HK-2 (cell line): Measurements from ENCODE around the gene WDR64.

Experiments used
- DNase-seq: peaks from one replicate; pipeline ENCODE4 v3.0.0-alpha.2; 2018; ENCODE audit not compliant: unreplicated experiment

Gene WDR64

DNA sequence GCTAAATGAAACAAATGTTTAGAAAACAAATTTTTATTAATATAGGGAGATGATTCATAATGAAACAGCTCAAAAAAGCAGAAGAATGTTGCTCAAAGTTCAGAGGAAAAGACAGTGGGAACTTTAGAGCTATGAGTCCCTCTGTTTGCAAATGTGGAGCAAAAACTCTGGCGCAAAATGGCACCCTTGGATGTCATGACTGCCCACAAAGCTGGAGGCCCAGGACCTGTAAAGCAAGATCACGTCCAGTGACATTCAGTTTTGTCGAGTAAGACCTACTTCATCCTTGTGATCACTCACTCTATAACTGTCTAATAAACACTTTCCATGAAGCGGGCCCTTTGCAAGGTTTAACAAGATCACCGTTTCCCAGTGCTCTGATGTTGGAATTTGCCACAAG, 186.8 kb downstream of the WDR64 start:
- DNase-seq: no peak

DNA sequence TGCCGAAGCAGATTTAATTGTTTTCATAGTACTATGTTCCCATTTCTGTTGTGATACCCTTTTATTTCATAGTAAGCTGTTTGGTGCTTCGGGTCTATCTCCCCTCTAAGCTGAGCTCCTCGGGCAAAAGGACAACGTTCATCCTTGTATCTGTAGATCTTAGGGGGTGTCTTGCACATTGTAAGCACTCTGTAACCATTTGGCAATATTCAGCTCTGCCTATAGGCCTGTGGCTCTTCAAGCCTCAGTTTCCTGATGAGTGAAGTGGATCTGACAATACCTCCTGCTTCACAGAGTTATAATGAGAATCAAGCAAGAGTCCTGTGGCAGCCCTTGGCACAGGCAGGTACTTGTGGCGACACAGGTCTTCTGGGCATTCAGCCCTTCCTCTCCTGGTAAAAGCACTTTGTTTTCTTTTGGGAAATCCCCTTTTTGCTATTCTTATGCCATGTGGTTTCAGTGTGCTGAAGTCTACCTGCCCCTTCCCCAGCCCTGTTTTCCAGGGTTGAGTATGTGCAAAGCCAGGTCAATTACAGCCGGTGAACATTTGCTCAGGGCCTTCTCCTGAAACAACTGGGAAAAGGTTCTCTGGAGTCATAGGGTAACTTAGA, 187.4 kb downstream of the WDR64 start:
- DNase-seq: no peak

DNA sequence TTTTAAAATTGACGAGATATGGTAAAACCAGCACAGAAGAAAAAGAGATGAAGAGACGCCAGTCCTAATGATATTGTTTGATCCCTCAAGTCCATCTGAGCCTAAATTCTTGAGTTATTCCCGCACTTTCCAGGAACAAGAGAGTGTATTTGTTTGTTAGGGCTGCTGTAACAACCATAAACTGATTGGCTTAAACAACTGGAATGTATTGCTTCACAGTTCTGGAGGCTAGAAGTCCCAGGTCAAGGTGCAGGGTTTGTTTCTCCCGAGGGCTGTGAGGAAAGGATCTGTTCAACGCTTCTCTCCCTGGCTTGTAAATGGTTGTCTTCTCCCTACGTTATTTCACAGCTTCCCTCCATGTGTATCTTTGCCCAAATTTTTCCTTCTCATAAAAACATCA, 188.1 kb downstream of the WDR64 start:
- no peak for DNase-seq

DNA sequence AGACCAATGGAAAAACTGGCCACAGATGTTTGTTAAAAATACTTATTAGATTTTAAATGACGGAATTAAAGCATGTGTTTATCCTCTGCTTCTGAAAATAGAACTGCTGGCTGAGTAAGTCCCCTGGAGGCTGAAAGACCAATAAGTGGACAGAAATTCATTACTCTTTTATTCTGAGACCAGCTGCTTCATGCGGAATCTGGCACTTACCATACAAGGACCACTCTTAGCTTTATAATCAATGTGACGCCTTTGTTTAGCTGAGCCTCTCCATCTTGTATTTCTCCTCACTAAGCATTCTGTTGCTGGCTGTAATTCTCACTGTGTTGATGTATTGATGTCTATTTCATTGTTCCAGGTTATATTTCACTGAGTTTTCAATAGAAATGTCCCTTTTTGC, 189.6 kb downstream of the WDR64 start:
- DNase-seq: no peak

DNA sequence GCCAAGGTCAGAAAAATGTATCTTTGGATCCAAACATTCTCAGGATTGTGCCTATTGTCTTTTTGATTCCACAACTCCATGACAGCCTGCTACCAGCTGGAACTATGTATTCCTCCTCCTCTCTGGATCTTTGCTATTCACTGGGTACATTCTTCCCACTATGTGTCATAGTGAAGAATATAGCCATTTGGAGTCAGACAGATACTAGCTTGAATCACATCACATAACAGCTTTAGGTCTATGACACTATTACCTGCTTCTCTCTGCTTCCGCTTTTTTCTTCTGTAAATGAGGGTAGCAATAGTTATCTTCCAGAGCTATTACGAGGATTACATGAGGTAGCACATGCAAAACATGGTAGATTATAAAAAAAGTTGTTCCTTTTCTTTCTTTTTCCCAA, 190.5 kb downstream of the WDR64 start:
- DNase-seq: no peak

DNA sequence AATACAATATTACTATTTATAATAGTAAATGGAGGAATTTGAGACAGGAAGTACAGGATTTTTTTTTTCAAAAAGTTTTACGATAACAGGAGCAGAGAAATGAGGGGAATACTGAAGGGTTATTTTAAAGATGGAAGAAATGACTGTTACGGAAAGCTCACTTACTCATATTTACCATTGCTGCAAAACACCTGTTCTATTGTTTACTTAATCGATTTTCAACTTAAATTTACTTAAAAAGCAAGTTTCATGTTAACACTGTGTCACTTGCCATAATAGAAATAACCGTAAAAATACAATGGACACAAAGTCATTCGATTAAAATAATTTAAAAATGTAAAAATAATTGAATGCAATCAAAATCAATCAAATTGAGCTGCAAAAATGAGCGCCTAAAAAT, 192.5 kb downstream of the WDR64 start:
- no peak for DNase-seq

DNA sequence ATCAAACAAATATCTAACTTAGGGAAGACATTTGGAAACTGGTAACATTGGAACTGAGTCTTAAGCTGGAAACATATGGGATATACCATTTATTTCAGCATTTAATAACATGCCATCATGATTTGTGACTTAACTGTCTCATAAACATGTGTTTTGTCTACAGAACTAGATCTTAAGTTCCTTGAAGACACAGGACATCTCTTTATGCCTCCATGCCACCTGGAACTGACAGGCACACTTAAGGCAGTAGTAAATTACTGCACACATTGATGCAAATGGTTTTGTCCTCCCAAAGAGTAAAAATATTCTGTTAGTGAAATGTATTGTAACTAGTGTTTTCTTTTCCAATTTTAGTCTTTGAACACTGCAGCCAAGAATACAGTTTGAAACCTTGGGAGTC, 194.3 kb downstream of the WDR64 start:
- no peak for DNase-seq

DNA sequence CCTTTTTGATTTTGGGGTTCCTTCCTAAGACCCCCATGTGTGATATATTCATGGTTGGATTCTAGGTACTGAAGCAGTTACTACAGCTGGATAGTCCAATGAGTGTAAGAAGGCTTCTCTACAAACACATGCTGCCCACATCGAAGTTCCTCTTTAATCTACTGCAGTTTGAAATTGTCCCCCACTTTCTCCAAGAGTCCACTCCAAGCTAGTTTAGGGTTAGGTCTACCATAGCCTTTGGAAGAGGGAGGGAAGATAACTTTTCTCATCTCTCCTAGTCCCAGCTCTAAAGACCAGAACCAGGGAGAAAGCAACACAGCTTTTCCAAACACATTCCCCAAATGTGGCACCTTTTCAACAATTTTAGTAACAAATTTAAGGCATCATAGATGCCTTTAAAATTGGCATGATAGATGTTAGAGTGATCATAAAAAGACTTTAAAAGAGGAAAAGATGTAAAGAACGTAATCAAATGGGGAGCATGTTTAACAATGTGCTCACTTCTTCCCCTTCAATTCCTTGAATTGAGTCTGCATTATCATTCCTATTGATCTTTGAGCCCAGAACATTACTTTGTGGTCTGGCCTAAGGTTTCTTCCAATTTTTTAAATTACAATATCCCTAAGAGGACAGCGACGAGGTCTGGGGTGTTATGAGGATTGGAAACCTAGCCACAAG, 194.9 kb downstream of the WDR64 start:
- DNase-seq: no peak

DNA sequence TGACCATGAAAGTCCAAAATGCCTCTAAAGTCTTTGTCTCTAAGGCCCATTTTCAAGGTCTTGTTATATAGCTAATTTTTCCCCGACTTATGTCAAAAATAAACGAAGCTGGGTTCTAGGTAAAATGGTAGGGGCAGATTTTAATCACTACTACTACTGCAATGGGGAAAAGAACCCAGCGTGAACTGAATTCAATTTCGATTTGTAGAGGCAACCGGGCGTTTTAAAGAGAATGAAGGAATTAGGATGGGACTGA, 195.4 kb downstream of the WDR64 start:
- no peak for DNase-seq

DNA sequence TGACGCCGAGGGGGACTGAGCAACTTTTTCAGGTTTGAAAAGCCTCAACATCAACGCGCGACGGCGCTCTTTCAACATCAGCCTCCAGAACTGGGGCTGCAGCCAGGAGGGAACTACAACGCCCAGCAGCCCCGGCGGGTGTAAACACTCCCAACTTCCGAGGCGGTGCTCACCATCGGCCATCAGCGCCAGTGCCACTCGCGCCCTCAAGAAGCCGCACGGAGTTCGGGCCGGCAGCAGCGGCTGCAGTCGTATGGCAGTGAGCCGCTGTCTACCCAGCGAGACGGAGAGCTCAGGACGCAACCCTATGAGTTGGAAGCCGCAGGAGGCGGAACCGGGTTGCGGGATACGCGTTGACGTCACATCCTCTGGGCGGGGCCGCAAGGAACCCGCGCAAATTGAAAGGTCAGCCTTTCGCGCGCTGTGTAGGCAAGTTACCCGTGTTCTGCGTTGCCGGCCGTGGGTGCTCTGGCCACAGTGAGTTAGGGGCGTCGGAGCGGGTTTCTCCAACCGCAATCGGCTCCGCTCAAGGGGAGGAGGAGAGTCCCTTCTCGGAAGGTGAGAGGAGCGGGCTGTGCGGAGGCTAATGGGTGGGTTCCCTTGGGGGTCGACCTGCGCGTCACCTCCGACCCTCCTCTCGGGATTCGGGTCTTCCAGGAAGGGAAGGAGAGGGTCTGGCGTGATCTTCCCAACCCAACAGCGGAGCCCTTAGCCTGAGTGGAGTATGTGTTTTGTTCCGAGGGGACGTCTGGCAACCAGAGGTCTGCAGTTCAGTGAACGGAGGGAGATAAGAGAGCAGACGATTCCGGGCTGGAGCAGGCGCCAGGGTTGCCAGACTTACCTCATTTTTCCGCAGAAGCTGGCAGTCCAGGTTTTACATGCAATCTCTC, 196.0 kb downstream of the WDR64 start, which contains the start of gene EXO1:
Gene EXO1 (plus strand): TSS at position 409 of the 890 bp plus-strand sequence. CDS start 2,222 bp downstream, outside the sequence.
- DNase-seq: peak; percentile 84

DNA sequence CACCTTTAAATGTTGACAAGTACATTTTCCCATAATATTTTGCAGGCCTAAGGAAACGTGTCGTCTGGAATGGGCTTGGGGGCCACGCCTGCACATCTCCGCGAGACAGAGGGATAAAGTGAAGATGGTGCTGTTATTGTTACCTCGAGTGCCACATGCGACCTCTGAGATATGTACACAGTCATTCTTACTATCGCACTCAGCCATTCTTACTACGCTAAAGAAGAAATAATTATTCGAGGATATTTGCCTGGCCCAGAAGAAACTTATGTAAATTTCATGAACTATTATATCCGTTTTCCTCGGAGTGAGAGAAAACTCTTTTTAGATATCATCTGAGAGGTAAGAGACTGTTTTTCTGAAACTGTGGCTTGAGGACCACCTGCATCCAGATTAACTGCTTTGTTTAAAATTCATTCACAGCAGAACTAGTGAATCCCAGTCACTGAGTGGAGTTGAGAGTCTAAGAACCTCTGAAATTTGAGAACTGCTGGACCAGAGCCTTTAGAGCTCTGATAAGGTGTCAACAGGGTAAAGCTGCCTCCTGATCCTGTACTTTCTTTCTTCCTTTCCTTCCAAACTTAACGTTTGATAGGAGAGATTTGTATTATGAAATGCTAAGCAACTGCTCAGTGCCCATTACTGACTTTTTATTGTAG, 196.7 kb downstream of the WDR64 start:
- DNase-seq: no peak

DNA sequence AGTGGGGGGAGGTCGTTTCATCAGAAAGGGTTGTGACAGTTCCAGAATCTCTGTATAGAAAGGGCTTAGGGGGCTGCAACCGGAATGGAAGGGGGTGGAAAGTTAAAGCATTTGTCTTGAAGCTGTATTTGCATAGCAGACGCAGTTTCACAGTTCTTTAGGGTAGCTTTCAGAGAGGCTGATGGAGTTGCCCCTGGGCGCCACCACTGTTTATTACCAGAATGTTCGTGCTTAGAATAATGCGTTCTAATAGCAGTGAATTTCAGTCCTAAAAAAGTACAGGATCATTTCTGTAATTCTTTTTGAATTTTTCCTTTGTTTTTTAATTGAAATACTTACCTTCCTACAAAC, 197.2 kb downstream of the WDR64 start:
- no peak for DNase-seq
